A172 (cell line): ENCODE results near the gene DBX2. TPM values are rescaled to one million over a fixed set of nuclear protein-coding genes. Genes with fewer than 3 reads are reported as not detected.
"Not testable (repeated sequence)": the region's sequence is repeated elsewhere in the genome, so short reads cannot be mapped to it uniquely, and the experiment has no call there.

Experiments used
- DNase-seq: peaks from one replicate; pipeline ENCODE4 v3.0.0-alpha.2; 2015; ENCODE audit warnings: low spot score
- total RNA-seq: library from RNA; depleted of rRNA; stranded (reverse); fragments of >200 nt; shearing (Covaris generic); gene quantifications from 2 replicates; pipeline ENCODE4 v1.2.3, GENCODE V29; 2014; rRNA removed

The DBX2 gene
- total RNA-seq, result not detected in 2 replicates

GRCh38 chr12:45050751-45051571, at the start of gene DBX2:
Gene DBX2, minus strand, starts transcription at chr12:45051099. Its CDS starts 172 bp downstream, at chr12:45050927.
- no peak for DNase-seq

GRCh38 chr12:45098766-45099165, 47.9 kb upstream of the DBX2 start:
- no peak for DNase-seq

DNA sequence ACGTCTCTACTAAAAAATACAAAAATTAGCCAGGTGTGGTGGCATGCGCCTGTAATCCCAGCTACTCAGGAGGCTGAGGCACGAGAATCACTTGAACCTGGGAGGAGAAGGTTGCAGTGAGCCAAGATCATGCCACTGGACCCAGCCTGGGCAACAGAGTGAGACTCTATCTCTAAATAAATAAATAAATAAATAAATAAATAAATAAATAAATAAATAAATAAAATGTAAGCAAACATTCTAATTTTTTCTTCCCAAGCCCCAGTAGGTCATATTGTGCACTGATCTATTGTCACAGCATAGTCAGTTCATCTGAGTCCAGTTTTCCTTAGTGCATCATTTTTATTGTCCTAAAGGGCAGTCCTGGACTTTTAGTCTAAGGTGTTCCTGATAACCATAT, 44.5 kb upstream of the DBX2 start:
- DNase-seq, result not testable (repeated sequence)

DNA sequence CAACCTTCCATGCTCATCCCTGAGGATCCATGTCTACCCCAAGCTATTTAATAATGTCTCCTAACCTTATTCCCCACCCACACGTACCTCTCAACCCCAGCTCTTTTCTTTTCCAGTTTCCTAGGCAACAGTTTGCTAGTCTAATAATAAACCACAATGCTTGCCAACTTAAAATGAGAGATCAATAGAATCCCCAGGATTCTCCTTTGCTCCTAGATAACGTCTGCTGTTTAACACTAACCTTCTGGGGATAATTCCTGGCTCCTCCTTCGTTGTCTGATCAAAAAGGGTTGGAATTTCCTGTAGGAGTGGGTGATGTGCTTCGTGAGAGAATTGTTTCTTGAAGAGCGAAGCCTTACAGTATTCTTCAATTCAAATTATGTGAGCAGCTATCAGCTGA, 42.2 kb upstream of the DBX2 start:
- no peak for DNase-seq

DNA sequence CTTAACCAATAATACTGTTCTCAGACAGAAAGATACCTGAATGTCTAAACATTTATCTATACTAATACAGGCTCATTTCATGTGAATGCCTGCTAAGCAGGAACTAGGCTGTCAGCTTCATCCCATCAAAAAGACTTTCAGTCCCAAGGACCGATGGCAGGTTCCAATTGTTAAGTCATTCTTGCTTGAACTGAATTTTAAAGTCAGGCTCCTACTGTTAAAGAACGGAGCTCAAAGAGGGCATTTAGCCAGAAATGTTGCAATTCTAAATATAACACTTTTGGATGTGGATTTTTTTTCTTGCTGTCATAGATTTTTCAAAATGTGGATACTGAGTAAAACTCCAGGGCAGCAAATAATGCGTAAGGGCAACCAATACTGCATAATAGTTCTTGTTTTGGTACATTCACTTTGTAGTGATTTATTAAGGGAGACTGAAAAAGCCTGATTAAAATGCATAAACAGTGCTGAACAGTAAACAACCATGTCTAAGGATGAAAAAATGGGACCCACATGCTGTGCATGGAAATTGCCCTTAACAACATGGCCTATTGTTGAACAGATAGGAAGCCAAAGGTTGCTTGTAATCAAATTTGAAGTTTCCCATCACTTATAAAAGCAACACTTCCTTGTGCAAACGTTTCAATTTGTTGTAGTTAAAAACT, 38.6 kb upstream of the DBX2 start:
- DNase-seq, result no peak

- DNase-seq, result no peak
These were observed 37.7 kb upstream of the DBX2 start for GRCh38 chr12:45088608-45089007.

DNA sequence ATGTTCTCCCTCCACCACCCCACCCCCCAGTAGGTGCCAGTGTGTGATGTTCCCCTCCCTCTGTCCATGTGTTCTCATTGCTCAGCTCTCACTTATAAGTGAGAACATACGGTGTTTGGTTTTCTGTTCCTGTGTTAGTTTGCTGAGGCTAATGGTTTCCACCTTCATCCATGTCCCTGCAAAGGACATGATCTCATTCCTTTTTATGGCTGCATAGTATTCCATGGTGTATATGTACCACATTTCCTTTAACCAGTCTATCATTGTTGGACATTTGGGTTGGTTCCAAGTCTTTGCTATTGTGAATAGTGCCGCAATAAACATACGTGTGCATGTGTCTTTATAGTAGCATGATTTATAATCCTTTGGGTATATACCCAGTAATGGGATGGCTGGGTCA, 33.3 kb upstream of the DBX2 start:
- DNase-seq, result not testable (repeated sequence)

DNA sequence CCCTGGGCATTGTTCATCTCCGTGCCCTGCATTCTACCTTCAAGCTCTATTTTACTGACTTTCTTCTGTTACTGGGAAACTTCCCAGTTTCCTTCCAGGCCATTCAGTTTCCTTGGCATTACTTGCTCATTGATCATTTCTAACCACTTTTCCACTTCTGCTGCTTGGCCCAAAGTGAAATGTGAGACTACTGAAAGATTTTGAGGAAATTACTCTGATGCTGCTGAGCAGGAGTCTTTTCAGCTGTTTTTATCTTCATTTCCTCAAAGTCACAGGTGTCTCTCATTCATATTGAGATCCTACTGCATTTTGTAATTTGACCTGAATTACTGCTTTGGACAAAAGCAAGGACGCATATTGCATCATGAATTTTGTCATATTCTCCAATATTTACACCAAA, 26.4 kb upstream of the DBX2 start:
- DNase-seq, result no peak

GRCh38 chr12:45076417-45077026, 25.6 kb upstream of the DBX2 start:
- no peak for DNase-seq

DNA sequence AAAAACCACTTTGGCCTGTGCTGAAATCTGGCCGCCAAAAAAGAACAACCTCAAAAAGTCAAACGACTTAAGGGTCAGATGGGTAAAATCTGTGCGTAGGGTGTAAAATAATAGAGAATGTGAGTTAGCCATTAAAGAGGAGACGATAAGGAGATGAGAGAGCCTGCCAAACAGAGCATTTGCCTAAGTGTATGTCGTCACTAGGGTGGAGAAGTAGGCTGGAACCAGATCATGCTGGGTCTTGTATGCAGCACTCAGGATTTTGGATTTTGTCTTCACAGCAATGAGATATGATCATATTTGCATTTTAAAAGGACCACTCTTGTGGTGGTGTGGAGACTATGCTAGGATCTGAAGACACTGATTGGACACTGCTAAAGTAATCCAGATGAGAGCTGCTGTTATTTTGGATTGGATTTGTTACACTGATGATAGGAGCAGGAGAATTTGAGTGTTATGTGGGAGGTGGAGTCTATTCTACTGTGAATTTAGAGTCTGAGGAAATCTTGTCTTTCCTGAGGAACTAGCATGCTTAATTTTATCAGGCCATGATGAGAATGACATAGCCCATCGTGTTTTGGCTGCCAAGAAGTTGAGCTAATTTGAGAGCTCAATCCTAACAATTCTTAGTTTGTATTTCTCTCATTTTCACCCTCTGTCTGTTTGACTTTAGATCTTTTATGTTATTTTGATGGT, 24.8 kb upstream of the DBX2 start:
- no peak for DNase-seq

DNA sequence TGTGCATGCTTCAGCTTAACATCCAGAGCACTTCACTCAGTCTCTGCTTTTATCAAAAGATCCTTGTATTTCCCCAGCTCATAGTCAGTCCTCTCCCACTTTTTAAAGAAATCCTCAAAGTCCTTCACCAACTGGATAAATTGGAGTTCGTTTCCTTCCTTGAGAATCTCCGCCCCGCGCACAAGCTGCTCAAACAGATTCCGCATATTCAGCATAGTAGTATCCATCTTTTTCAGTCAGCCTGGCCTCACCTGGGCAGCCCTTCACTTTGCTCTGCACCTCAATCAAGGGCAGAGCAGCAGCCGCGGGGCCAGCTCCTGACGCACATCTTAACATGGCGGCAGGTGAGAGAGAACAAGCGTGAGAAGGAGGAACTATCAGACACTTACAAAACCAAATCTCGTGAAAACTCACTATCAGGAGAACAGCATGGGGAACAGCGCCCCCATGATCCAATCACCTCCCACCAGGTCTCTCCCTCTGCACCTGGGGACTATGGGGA, 14.3 kb upstream of the DBX2 start:
- DNase-seq, result no peak

DNA sequence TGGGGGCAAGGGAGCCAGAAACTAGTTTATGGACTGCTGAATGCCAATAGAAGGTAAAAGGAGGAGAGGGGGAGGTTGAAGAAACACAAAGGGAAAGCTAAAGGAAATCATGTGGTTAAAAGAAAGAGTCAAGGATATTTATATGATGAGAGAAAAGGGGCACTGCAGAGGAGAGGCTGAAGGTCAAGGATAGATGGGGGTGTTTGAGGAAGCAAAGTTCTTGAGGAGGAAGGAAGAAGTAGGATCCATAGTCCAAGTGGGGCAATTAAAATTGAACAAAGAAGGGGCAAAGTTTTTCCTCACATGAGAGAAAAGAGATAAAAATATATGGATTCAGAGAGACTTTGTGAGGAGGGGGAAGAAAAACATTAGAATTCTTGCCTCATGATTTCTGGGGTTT, 10.1 kb upstream of the DBX2 start:
- no peak for DNase-seq

DNA sequence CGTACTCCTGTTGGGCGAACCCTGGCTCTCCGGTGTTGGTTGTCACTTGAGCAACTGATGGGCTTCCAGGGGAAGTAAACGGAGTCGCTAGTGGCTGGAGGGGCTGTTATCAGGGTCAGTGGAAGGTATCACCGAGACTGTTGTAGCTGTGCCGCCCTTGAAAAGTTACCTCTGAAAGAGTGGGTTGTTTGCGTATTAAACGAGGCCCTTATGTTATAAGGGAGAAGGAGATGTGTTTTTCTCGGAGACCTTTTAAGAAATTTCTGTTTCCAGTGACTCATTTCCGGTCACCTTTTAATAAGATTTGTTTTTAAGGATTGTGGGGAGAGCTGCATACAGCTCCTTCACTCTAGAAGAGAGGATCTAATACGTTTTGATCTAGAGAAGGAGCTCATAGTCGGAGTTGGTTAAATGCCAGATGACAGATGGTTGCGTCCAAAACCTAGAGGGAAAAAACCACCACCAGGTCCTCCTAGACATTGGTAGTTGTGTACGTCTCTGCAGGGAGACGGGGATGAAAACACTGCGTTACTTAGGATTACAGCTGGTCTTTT, 750 bp upstream of the DBX2 start:
- DNase-seq, result peak; percentile 10

- DNase-seq, result no peak
These were observed 768 bp downstream of the DBX2 start for GRCh38 chr12:45049912-45050750.

DNA sequence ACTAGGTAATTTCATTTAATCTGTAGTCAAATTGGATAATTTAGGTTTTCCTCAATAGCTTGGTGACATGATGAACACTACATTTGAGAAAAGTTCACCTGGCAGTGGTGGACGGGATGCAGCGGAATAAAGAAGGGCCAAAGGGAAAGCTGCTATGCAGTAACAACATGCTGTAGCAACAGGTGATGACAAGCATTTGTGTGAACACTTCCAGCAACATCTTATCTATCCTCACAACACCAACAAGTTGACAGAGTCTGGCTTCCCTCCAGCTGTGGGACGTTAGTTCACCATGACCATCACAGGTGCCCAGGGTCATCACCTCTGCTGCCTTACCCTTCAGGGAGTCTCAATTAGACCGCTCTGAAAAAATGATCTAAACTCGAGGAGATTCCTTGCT, 8.3 kb downstream of the DBX2 start:
- DNase-seq, result no peak

- no peak for DNase-seq
These were observed 9.9 kb downstream of the DBX2 start for GRCh38 chr12:45040977-45041376.

GRCh38 chr12:45039757-45040156, 11.1 kb downstream of the DBX2 start:
- DNase-seq, result no peak

GRCh38 chr12:45034861-45035265, 16.0 kb downstream of the DBX2 start:
- DNase-seq, result no peak

DNA sequence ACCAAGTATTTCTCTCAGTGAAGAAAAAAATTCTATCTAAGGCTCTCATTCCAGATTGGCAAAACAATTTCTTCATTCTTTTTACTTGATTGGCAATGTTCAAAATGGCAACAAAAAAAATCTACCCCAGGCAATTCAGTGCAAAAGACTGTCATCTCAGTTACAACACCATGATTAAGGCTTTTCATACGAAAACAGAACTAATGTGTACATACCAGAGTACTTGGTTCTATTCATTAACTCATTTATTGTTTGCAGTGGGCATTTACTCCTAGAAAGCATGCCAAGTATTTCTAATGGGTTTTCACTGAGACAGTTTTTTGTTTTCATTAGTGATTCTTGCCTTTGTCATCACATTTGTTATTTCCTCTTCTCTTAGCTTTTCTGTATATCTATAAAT, 33.0 kb downstream of the DBX2 start:
- no peak for DNase-seq

GRCh38 chr12:45014396-45014795, 36.5 kb downstream of the DBX2 start:
- no peak for DNase-seq

GRCh38 chr12:45012749-45013148, 38.1 kb downstream of the DBX2 start:
- no peak for DNase-seq
